HTERT RPE-1 (cell line): Measurements from ENCODE around the gene VAV3.
"Not testable (repeated sequence)": the region's sequence is repeated elsewhere in the genome, so short reads cannot be mapped to it uniquely, and the experiment has no call there.

Experiments
- in situ Hi-C: fragments of 300-500 bp; cut with MboI; formaldehyde crosslinking; loops from 4 replicates; pipeline ENCODE4 v1.14.3; 2020; ENCODE audit warnings: low sequenced_read_pairs

VAV3 gene

GRCh38 chr1:107762751-107763390 lies 202.1 kb downstream of the VAV3 start:
- in situ Hi-C loops, result no loop called here

GRCh38 chr1:107760065-107760464 lies 204.9 kb downstream of the VAV3 start:
- in situ Hi-C loops, result no loop called here

GRCh38 chr1:107750364-107750959 lies 214.5 kb downstream of the VAV3 start:
- in situ Hi-C loops, result no loop called here

GRCh38 chr1:107748531-107748930 lies 216.4 kb downstream of the VAV3 start:
- in situ Hi-C loops, result no loop called here

GRCh38 chr1:107741242-107741641 lies 223.7 kb downstream of the VAV3 start:
- in situ Hi-C loops, result no loop called here

- in situ Hi-C loops, result no loop called here
Measured at GRCh38 chr1:107740579-107740978, 224.4 kb downstream of the VAV3 start.

- in situ Hi-C loops, result no loop called here
Measured at GRCh38 chr1:107739651-107740050, 225.3 kb downstream of the VAV3 start.

GRCh38 chr1:107739201-107739600 lies 225.8 kb downstream of the VAV3 start:
- in situ Hi-C loops, result no loop called here

GRCh38 chr1:107733401-107733800 lies 231.6 kb downstream of the VAV3 start:
- in situ Hi-C loops, result not testable (repeated sequence)

GRCh38 chr1:107727866-107728265 lies 237.1 kb downstream of the VAV3 start:
- in situ Hi-C loops, result no loop called here

GRCh38 chr1:107726860-107727259 lies 238.1 kb downstream of the VAV3 start:
- in situ Hi-C loops, result no loop called here

GRCh38 chr1:107724648-107725047 lies 240.3 kb downstream of the VAV3 start:
- in situ Hi-C loops, result no loop called here

GRCh38 chr1:107720210-107720609 lies 244.8 kb downstream of the VAV3 start:
- in situ Hi-C loops, result not testable (repeated sequence)

GRCh38 chr1:107710005-107710404 lies 255.0 kb downstream of the VAV3 start:
- in situ Hi-C loops, result no loop called here

GRCh38 chr1:107707111-107707510 lies 257.9 kb downstream of the VAV3 start:
- in situ Hi-C loops, result no loop called here

- in situ Hi-C loops, result no loop called here
Measured at GRCh38 chr1:107706182-107706581, 258.8 kb downstream of the VAV3 start.

GRCh38 chr1:107704911-107705310 lies 260.1 kb downstream of the VAV3 start:
- in situ Hi-C loops, result no loop called here

- in situ Hi-C loops, result no loop called here
Measured at GRCh38 chr1:107702946-107703571, 261.9 kb downstream of the VAV3 start.

GRCh38 chr1:107700651-107701050 lies 264.3 kb downstream of the VAV3 start:
- in situ Hi-C loops, result not testable (repeated sequence)

GRCh38 chr1:107698161-107698560 lies 266.8 kb downstream of the VAV3 start:
- in situ Hi-C loops, result no loop called here

GRCh38 chr1:107695341-107695740 lies 269.6 kb downstream of the VAV3 start:
- in situ Hi-C loops, result no loop called here

GRCh38 chr1:107692580-107693345 lies 272.2 kb downstream of the VAV3 start:
- in situ Hi-C loops, result no loop called here
